CD4-positive, alpha-beta T cell treated with Interleukin-17A for 4 hours (primary cell): Measurements from ENCODE around the gene CEBPA.
"Not testable (repeated sequence)": the region's sequence is repeated elsewhere in the genome, so short reads cannot be mapped to it uniquely, and the experiment has no call there.

Source experiments
- DNase-seq: peaks from one replicate; pipeline ENCODE4 v3.0.0-alpha.2; 2020; ENCODE audit warnings: mixed read lengths

CEBPA gene

GRCh38 chr19:33323093-33323820 lies 20.9 kb upstream of the CEBPA start:
- no peak for DNase-seq

GRCh38 chr19:33320636-33321035 lies 18.3 kb upstream of the CEBPA start:
- DNase-seq, result no peak

GRCh38 chr19:33317991-33318390 lies 15.7 kb upstream of the CEBPA start:
- DNase-seq, result not testable (repeated sequence)

GRCh38 chr19:33317517-33317916 lies 15.2 kb upstream of the CEBPA start:
- DNase-seq, result no peak

- DNase-seq, result no peak
Observed at GRCh38 chr19:33316541-33317264, 14.4 kb upstream of the CEBPA start.

GRCh38 chr19:33312808-33313207 lies 10.5 kb upstream of the CEBPA start:
- not testable (repeated sequence) for DNase-seq

GRCh38 chr19:33312065-33312464 lies 9.7 kb upstream of the CEBPA start:
- no peak for DNase-seq

GRCh38 chr19:33311326-33311682 lies 9.0 kb upstream of the CEBPA start:
- DNase-seq, result no peak

GRCh38 chr19:33310606-33311325 lies 8.4 kb upstream of the CEBPA start:
- DNase-seq, result no peak

- DNase-seq, result no peak
Observed at GRCh38 chr19:33309826-33310225, 7.5 kb upstream of the CEBPA start.

GRCh38 chr19:33306853-33307792 lies 4.8 kb upstream of the CEBPA start:
- DNase-seq, result no peak

- DNase-seq, result no peak
Observed at GRCh38 chr19:33306191-33306590, 3.9 kb upstream of the CEBPA start.

GRCh38 chr19:33304760-33305647 lies 2.7 kb upstream of the CEBPA start:
- DNase-seq, result no peak

GRCh38 chr19:33304371-33304759 lies 2.0 kb upstream of the CEBPA start:
- no peak for DNase-seq

GRCh38 chr19:33303791-33304345 lies 1.5 kb upstream of the CEBPA start:
- DNase-seq, result no peak

- no peak for DNase-seq
Observed at GRCh38 chr19:33302974-33303790, 848 bp upstream of the CEBPA start.

- DNase-seq, result no peak
Observed at GRCh38 chr19:33301900-33302174, 497 bp downstream of the CEBPA start.

- no peak for DNase-seq
Observed at GRCh38 chr19:33301144-33301899, 1.0 kb downstream of the CEBPA start.

GRCh38 chr19:33300894-33301143 lies 1.5 kb downstream of the CEBPA start:
- DNase-seq, result no peak
